ENCODE measurements around the gene TTC23. TPM values are rescaled to one million over a fixed set of nuclear protein-coding genes. Genes with fewer than 3 reads are reported as not detected.

TTC23 gene
- total and polyA plus RNA-seq, 7 experiments from 2014 or later, result 0.34 to 4.0 (median 0.92) TPM

DNA sequence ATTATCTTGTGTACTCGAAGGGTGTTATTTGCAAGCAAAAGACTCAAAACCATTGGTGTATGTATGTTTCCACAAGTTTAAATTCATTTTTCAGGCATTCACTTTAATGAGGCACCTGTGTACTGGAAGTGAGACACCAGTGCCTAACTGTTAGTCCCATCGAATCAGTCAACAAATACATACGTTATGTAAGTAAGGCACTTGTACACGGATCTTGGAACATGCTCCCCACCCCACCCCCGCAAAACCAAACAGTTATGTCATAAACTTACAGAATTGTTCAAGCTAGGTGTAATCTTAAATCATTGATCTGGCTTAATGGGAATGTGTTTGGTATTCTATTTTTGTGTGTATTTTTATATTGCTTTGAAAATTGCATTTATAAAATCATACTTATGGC is 19.1 kb upstream of the TTC23 start:
- intact Hi-C loops (cut with micrococcal nuclease), result no loop called here
- peaks cover 0 to 10% (median 6%) of the 10 kb centered on the region in 5 donors for H3K36me3 Mint-ChIP-seq
- H3K4me3 ChIP-seq (ENCODE audit: low read length), result no peak overlapping the region
- H3K27me3 ChIP-seq (ENCODE audit: control insufficient read depth in 2 of 2, insufficient read depth in 2 of 2, low read length in 2 of 2), result no peaks in the 10 kb centered on the region
- no peak overlapping the region for H3K27ac Mint-ChIP-seq
- H3K36me3 ChIP-seq (ENCODE audit: control insufficient read depth in 2 of 3, insufficient read depth in 3 of 3, low read length in 3 of 3), result no peaks in the 10 kb centered on the region
- DNase-seq (no peak), ATAC-seq (no peak)
- no peaks in the 10 kb centered on the region for H3K9me3 ChIP-seq (ENCODE audit: control insufficient read depth in 2 of 3, low read length in 3 of 3)
- H3K4me3 Mint-ChIP-seq, result no peak overlapping the region
- H3K4me1 ChIP-seq (ENCODE audit: control insufficient read depth in 2 of 2, insufficient read depth in 2 of 2, low read length in 2 of 2), result no peaks in the 10 kb centered on the region
- H3K27me3 Mint-ChIP-seq, result no peaks in the 10 kb centered on the region
- CTCF ChIA-PET, result interaction anchor here (0.6 to 1.0 kb wide), 3 partner anchors 22 to 488 kb away, joined by 3 read pairs; no protein-coding TSS in a partner anchor
- POLR2A ChIA-PET, result no interaction called here
- no peaks in the 10 kb centered on the region for H3K9me3 Mint-ChIP-seq
- no peak overlapping the region for H3K27ac ChIP-seq (ENCODE audit: low read depth, low read length)
- peaks cover 0 to 18% (median 0%) of the 10 kb centered on the region in 7 donors for H3K4me1 Mint-ChIP-seq

- no peak for ATAC-seq
- no peaks in the 10 kb centered on the region for H3K36me3 ChIP-seq (ENCODE audit: control insufficient read depth in 2 of 3, insufficient read depth in 3 of 3, low read length in 3 of 3)
Measured at GRCh38 chr15:99267957-99268356, 18.6 kb upstream of the TTC23 start.

GRCh38 chr15:99265541-99266070 is 16.2 kb upstream of the TTC23 start:
- ATAC-seq, result no peak
- CTCF ChIA-PET, result interaction anchor here (0.6 kb wide), 1 partner anchor 255 kb away, joined by 5 read pairs; no protein-coding TSS in a partner anchor
- H3K9me3 ChIP-seq (ENCODE audit: control insufficient read depth in 2 of 3, low read length in 3 of 3), result no peaks in the 10 kb centered on the region
- Mint-ChIP-seq H3K27me3 (no peaks in the 10 kb centered on the region), H3K27ac (no peak overlapping the region), H3K4me1 (peaks cover 0 to 16% (median 0%) of the 10 kb centered on the region in 7 donors), H3K9me3 (no peaks in the 10 kb centered on the region), H3K4me3 (no peak overlapping the region), H3K36me3 (peaks cover 0 to 23% (median 10%) of the 10 kb centered on the region in 5 donors)
- no peak overlapping the region for H3K4me3 ChIP-seq (ENCODE audit: low read length)
- H3K27ac ChIP-seq (ENCODE audit: low read depth, low read length), result no peak overlapping the region
- POLR2A ChIA-PET, result no interaction called here
- DNase-seq, result no peak
- no peaks in the 10 kb centered on the region for H3K36me3 ChIP-seq (ENCODE audit: control insufficient read depth in 2 of 3, insufficient read depth in 3 of 3, low read length in 3 of 3)
- no peaks in the 10 kb centered on the region for H3K27me3 ChIP-seq (ENCODE audit: control insufficient read depth in 2 of 2, insufficient read depth in 2 of 2, low read length in 2 of 2)
- intact Hi-C loops (cut with micrococcal nuclease), result no loop called here
- no peaks in the 10 kb centered on the region for H3K4me1 ChIP-seq (ENCODE audit: control insufficient read depth in 2 of 2, insufficient read depth in 2 of 2, low read length in 2 of 2)

More at GRCh38 chr15:99267957-99268356, 18.6 kb upstream of the TTC23 start:
- H3K27me3 ChIP-seq (ENCODE audit: control insufficient read depth in 2 of 2, insufficient read depth in 2 of 2, low read length in 2 of 2), result no peaks in the 10 kb centered on the region
- no peaks in the 10 kb centered on the region for H3K9me3 Mint-ChIP-seq
- H3K4me1 ChIP-seq (ENCODE audit: control insufficient read depth in 2 of 2, insufficient read depth in 2 of 2, low read length in 2 of 2), result no peaks in the 10 kb centered on the region
- intact Hi-C loops (cut with micrococcal nuclease), result no loop called here
- H3K27ac ChIP-seq (ENCODE audit: low read depth, low read length), result no peak overlapping the region
- POLR2A ChIA-PET, result no interaction called here
- H3K4me3 Mint-ChIP-seq, result no peak overlapping the region
- H3K36me3 Mint-ChIP-seq, result peaks cover 0 to 11% (median 8%) of the 10 kb centered on the region in 5 donors
- no peak for DNase-seq
- no peak overlapping the region for H3K27ac Mint-ChIP-seq
- H3K27me3 Mint-ChIP-seq, result no peaks in the 10 kb centered on the region
- peaks cover 0 to 17% (median 0%) of the 10 kb centered on the region in 7 donors for H3K4me1 Mint-ChIP-seq
- H3K9me3 ChIP-seq (ENCODE audit: control insufficient read depth in 2 of 3, low read length in 3 of 3), result no peaks in the 10 kb centered on the region
- no peak overlapping the region for H3K4me3 ChIP-seq (ENCODE audit: low read length)
- CTCF ChIA-PET, result interaction anchor here (0.8 to 1.0 kb wide), 2 partner anchors 437 to 488 kb away, joined by 3 read pairs; no protein-coding TSS in a partner anchor

DNA sequence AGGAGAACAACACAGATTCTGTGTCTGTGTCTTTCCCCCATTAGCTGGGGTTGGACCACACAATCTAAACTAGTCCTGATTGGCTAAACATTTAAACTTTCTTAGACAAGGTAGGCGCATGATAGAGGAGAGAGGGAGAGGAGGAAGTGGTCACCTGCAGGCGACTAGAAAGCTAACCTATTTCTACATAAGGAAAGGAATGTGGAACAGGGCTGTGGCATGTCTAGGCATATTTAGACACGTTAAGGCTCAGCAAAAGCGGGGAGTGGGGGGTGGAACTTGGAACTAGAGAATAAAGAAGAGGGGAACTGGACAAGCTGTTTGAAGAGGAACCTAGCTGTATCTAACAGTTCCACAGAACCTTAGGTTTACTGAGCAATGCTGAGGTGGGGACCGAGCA is 14.7 kb upstream of the TTC23 start:
- Histone ChIP-seq H3K4me1 (ENCODE audit: control insufficient read depth in 2 of 2, insufficient read depth in 2 of 2, low read length in 2 of 2) (no peaks in the 10 kb centered on the region), H3K9me3 (ENCODE audit: control insufficient read depth in 2 of 3, low read length in 3 of 3) (no peaks in the 10 kb centered on the region), H3K36me3 (ENCODE audit: control insufficient read depth in 2 of 3, insufficient read depth in 3 of 3, low read length in 3 of 3) (no peaks in the 10 kb centered on the region), H3K4me3 (ENCODE audit: low read length) (no peak overlapping the region), H3K27ac (ENCODE audit: low read depth, low read length) (no peak overlapping the region), H3K27me3 (ENCODE audit: control insufficient read depth in 2 of 2, insufficient read depth in 2 of 2, low read length in 2 of 2) (no peaks in the 10 kb centered on the region)
- ATAC-seq, result no peak
- H3K9me3 Mint-ChIP-seq, result no peaks in the 10 kb centered on the region
- no peak overlapping the region for H3K27ac Mint-ChIP-seq
- H3K36me3 Mint-ChIP-seq, result peaks cover 6 to 28% (median 15%) of the 10 kb centered on the region in 5 donors
- intact Hi-C loops (cut with micrococcal nuclease), result no loop called here
- peaks cover 0 to 16% (median 0%) of the 10 kb centered on the region in 7 donors for H3K4me1 Mint-ChIP-seq
- ChIA-PET POLR2A (no interaction called here), CTCF (interaction anchor here (3.7 kb wide), 1 partner anchor 8 kb away, joined by 16 read pairs; no protein-coding TSS in a partner anchor)
- no peak for DNase-seq
- no peak overlapping the region for H3K4me3 Mint-ChIP-seq
- H3K27me3 Mint-ChIP-seq, result peaks cover 0 to 5% (median 0%) of the 10 kb centered on the region in 5 donors

GRCh38 chr15:99257107-99257750 is 7.8 kb upstream of the TTC23 start:
- Mint-ChIP-seq H3K36me3 (peaks cover 12 to 40% (median 34%) of the 10 kb centered on the region in 5 donors), H3K4me1 (peaks cover 16 to 33% (median 17%) of the 10 kb centered on the region in 7 donors), H3K9me3 (peaks cover 0 to 3% (median 0%) of the 10 kb centered on the region in 11 donors), H3K27ac (no peak overlapping the region), H3K4me3 (no peak overlapping the region), H3K27me3 (peaks cover 0 to 5% (median 0%) of the 10 kb centered on the region in 5 donors)
- Histone ChIP-seq H3K27ac (ENCODE audit: low read depth, low read length) (no peak overlapping the region), H3K36me3 (ENCODE audit: control insufficient read depth in 2 of 3, insufficient read depth in 3 of 3, low read length in 3 of 3) (peaks cover 0 to 10% (median 0%) of the 10 kb centered on the region in 3 experiments), H3K4me1 (ENCODE audit: control insufficient read depth in 2 of 2, insufficient read depth in 2 of 2, low read length in 2 of 2) (peaks cover 9 to 20% of the 10 kb centered on the region in 2 donors), H3K9me3 (ENCODE audit: control insufficient read depth in 2 of 3, low read length in 3 of 3) (no peaks in the 10 kb centered on the region), H3K4me3 (ENCODE audit: low read length) (no peak overlapping the region), H3K27me3 (ENCODE audit: control insufficient read depth in 2 of 2, insufficient read depth in 2 of 2, low read length in 2 of 2) (no peaks in the 10 kb centered on the region)
- ChIA-PET POLR2A (no interaction called here), CTCF (no interaction called here)
- DNase-seq (no peak), ATAC-seq (no peak)
- intact Hi-C loops (cut with micrococcal nuclease), result no loop called here

DNA sequence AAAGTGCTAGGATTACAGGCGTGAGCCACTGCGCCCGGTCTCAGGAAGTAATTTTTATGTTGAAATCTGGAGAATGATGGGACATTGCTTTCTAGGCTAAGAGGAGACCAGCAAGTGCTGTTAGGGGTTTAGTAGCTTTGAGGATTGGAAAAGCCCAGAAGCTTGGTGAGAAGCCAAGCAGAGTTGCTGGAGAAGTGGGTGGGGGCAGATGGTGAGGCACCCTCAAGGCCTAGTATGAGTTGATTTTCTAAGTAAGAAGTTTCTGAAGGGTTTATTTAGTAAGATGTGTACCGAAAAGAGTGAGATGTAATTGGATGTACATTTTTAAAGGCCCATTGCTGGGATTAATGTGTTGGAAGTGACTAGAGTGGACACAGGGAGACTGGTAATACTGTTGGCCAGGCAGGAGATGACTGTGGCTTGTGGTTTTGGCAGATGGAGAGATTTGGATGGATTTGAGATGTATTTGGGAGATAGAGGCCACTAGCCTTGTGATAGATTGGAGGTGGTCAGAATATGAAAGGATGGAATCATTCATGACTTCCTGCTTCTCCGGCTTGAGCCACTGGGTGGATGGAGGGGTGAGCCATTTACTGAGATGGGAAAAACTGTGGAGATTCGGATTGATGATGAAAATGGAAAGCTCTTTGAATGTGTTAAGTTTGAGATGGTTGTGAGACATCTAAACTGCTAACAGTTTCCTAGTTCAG is 4.2 kb upstream of the TTC23 start:
- peak overlapping the region in 2 of 9 donors; percentile 51 to 79 for H3K27ac Mint-ChIP-seq

More for the DNA sequence above, 4.2 kb upstream of the TTC23 start:
- intact Hi-C loops (cut with micrococcal nuclease), result loop anchor here (5.0 kb wide), 3 partner anchors 674 to 1291 kb away; partner anchors contain the start of genes ADAMTS17 (in 1 of the 2) and ARRDC4 (in 1 of the 2)
- peaks cover 14 to 28% of the 10 kb centered on the region in 2 donors for H3K4me1 ChIP-seq (ENCODE audit: control insufficient read depth in 2 of 2, insufficient read depth in 2 of 2, low read length in 2 of 2)
- H3K9me3 ChIP-seq (ENCODE audit: control insufficient read depth in 2 of 3, low read length in 3 of 3), result no peaks in the 10 kb centered on the region
- H3K27ac ChIP-seq (ENCODE audit: low read depth, low read length), result no peak overlapping the region
- H3K4me1 Mint-ChIP-seq, result peaks cover 24 to 32% (median 27%) of the 10 kb centered on the region in 7 donors
- peak overlapping the region in 3 of 10 donors; percentile 20 to 67 (median 27) for H3K4me3 Mint-ChIP-seq
- no peak for ATAC-seq
- peaks cover 5 to 27% (median 20%) of the 10 kb centered on the region in 5 donors for H3K36me3 Mint-ChIP-seq
- DNase-seq, result no peak
- H3K4me3 ChIP-seq (ENCODE audit: low read length), result no peak overlapping the region
- H3K9me3 Mint-ChIP-seq, result peaks cover 0 to 6% (median 3%) of the 10 kb centered on the region in 11 donors
- H3K27me3 ChIP-seq (ENCODE audit: control insufficient read depth in 2 of 2, insufficient read depth in 2 of 2, low read length in 2 of 2), result no peaks in the 10 kb centered on the region
- peaks cover 0 to 13% (median 0%) of the 10 kb centered on the region in 3 experiments for H3K36me3 ChIP-seq (ENCODE audit: control insufficient read depth in 2 of 3, insufficient read depth in 3 of 3, low read length in 3 of 3)
- no peaks in the 10 kb centered on the region for H3K27me3 Mint-ChIP-seq
- ChIA-PET POLR2A (interaction anchor here (1.5 kb wide), 1 partner anchor 480 kb away, joined by 4 read pairs; the partner anchor contains the start of gene LYSMD4), CTCF (interaction anchor here (1.3 kb wide), 1 partner anchor 19 kb away, joined by 5 read pairs; no protein-coding TSS in a partner anchor)

All from naive thymus-derived CD4-positive, alpha-beta T cell (primary cell).